ENCODE results near the gene SLC25A4. TPM values are rescaled to one million over a fixed set of nuclear protein-coding genes. Genes with fewer than 3 reads are reported as not detected.
"Not testable (repeated sequence)": the region's sequence is repeated elsewhere in the genome, so short reads cannot be mapped to it uniquely, and the experiment has no call there.

The SLC25A4 gene
- total RNA-seq, 1 donor from 2014 or later, result 61.5 TPM

- TF ChIP-seq CTCF (IDR thresholded peaks at IDR 0.05), result no peak
- Mint-ChIP-seq H3K36me3 (ENCODE audit: low read depth) (peaks cover 2% of the 10 kb centered on the region), H3K9me3 (ENCODE audit: low read depth) (no peaks in the 10 kb centered on the region), H3K27ac (ENCODE audit: unreplicated experiment) (no peak overlapping the region), H3K4me3 (ENCODE audit: unreplicated experiment) (no peak overlapping the region), H3K4me1 (ENCODE audit: low read depth) (no peaks in the 10 kb centered on the region), H3K27me3 (ENCODE audit: low read depth) (peaks cover 9% of the 10 kb centered on the region)
- no peak for DNase-seq (ENCODE audit: low spot score)
Measured at GRCh38 chr4:185099940-185100339, 43.1 kb upstream of the SLC25A4 start.

- no peak overlapping the region for H3K4me3 Mint-ChIP-seq (ENCODE audit: unreplicated experiment)
- no peak for TF ChIP-seq CTCF (IDR thresholded peaks at IDR 0.05)
- H3K9me3 Mint-ChIP-seq (ENCODE audit: low read depth), result no peaks in the 10 kb centered on the region
- H3K4me1 Mint-ChIP-seq (ENCODE audit: low read depth), result no peaks in the 10 kb centered on the region
- peaks cover 9% of the 10 kb centered on the region for H3K27me3 Mint-ChIP-seq (ENCODE audit: low read depth)
- H3K36me3 Mint-ChIP-seq (ENCODE audit: low read depth), result peaks cover 2% of the 10 kb centered on the region
- no peak overlapping the region for H3K27ac Mint-ChIP-seq (ENCODE audit: unreplicated experiment)
- DNase-seq (ENCODE audit: low spot score), result no peak
Measured at GRCh38 chr4:185100423-185100822, 42.6 kb upstream of the SLC25A4 start.

- H3K27me3 Mint-ChIP-seq (ENCODE audit: low read depth), result peaks cover 9% of the 10 kb centered on the region
- H3K27ac Mint-ChIP-seq (ENCODE audit: unreplicated experiment), result no peak overlapping the region
- no peaks in the 10 kb centered on the region for H3K9me3 Mint-ChIP-seq (ENCODE audit: low read depth)
- no peak for DNase-seq (ENCODE audit: low spot score)
- H3K4me1 Mint-ChIP-seq (ENCODE audit: low read depth), result no peaks in the 10 kb centered on the region
- no peak overlapping the region for H3K4me3 Mint-ChIP-seq (ENCODE audit: unreplicated experiment)
- peaks cover 2% of the 10 kb centered on the region for H3K36me3 Mint-ChIP-seq (ENCODE audit: low read depth)
- no peak for TF ChIP-seq CTCF (IDR thresholded peaks at IDR 0.05)
Measured at GRCh38 chr4:185101354-185101890, 41.6 kb upstream of the SLC25A4 start.

GRCh38 chr4:185104733-185105132, 38.3 kb upstream of the SLC25A4 start:
- no peak overlapping the region for H3K27ac Mint-ChIP-seq (ENCODE audit: unreplicated experiment)
- no peak for DNase-seq (ENCODE audit: low spot score)
- TF ChIP-seq CTCF (IDR thresholded peaks at IDR 0.05), result no peak
- H3K27me3 Mint-ChIP-seq (ENCODE audit: low read depth), result peaks cover 6% of the 10 kb centered on the region
- no peaks in the 10 kb centered on the region for H3K4me1 Mint-ChIP-seq (ENCODE audit: low read depth)
- no peaks in the 10 kb centered on the region for H3K9me3 Mint-ChIP-seq (ENCODE audit: low read depth)
- peaks cover 2% of the 10 kb centered on the region for H3K36me3 Mint-ChIP-seq (ENCODE audit: low read depth)
- H3K4me3 Mint-ChIP-seq (ENCODE audit: unreplicated experiment), result no peak overlapping the region

GRCh38 chr4:185106353-185106752, 36.7 kb upstream of the SLC25A4 start:
- Mint-ChIP-seq H3K4me3 (ENCODE audit: unreplicated experiment) (no peak overlapping the region), H3K36me3 (ENCODE audit: low read depth) (peaks cover 2% of the 10 kb centered on the region), H3K27me3 (ENCODE audit: low read depth) (peaks cover 6% of the 10 kb centered on the region), H3K9me3 (ENCODE audit: low read depth) (no peaks in the 10 kb centered on the region), H3K27ac (ENCODE audit: unreplicated experiment) (no peak overlapping the region), H3K4me1 (ENCODE audit: low read depth) (peaks cover 6% of the 10 kb centered on the region)
- TF ChIP-seq CTCF (IDR thresholded peaks at IDR 0.05), result no peak
- DNase-seq (ENCODE audit: low spot score), result no peak

- not testable (repeated sequence) for H3K27ac Mint-ChIP-seq (ENCODE audit: unreplicated experiment); DNase-seq (ENCODE audit: low spot score); H3K9me3 Mint-ChIP-seq (ENCODE audit: low read depth); H3K36me3 Mint-ChIP-seq (ENCODE audit: low read depth); H3K27me3 Mint-ChIP-seq (ENCODE audit: low read depth); H3K4me3 Mint-ChIP-seq (ENCODE audit: unreplicated experiment)
- peaks cover 18% of the 10 kb centered on the region for H3K4me1 Mint-ChIP-seq (ENCODE audit: low read depth)
Measured at GRCh38 chr4:185107574-185107973, 35.5 kb upstream of the SLC25A4 start.
